Measurements from ENCODE around the gene CNTN5.

CNTN5 gene

DNA sequence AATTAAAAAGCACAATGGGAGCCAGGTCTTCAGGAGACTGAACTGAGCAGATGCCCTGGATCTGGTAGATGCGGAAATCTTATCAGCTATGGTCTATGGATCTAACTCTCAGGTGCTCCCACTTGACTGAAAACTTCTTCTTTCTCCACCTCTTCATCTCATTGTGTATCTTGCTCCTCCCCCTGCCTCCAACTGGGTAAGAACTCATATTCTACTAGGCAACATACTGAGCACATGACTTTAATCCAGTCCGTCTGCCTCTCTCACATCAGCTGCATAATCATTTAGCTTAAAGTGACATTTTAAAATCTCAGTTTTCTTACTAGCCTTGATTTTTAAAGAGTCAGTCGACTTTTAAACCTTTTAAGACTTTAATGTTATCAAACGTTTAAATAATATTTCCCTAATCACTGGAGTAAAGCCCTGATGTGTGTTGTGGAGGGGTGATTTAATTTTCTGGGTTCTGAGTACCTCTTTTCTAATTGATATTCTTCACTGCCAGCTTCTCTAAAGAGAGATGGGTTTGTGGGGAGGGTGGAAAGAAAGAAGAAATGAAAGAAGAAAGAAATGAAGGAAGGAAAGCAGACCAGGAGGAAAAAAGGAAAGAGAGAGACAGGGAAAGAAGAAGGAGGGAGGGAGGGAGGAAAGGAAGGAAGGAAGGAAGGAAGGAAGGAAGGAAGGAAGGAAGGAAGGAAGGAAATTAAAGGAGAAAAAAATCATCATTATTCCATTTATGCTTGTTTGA, 1073.5 kb downstream of the CNTN5 start:
- TF ChIP-seq, protein P1, sequence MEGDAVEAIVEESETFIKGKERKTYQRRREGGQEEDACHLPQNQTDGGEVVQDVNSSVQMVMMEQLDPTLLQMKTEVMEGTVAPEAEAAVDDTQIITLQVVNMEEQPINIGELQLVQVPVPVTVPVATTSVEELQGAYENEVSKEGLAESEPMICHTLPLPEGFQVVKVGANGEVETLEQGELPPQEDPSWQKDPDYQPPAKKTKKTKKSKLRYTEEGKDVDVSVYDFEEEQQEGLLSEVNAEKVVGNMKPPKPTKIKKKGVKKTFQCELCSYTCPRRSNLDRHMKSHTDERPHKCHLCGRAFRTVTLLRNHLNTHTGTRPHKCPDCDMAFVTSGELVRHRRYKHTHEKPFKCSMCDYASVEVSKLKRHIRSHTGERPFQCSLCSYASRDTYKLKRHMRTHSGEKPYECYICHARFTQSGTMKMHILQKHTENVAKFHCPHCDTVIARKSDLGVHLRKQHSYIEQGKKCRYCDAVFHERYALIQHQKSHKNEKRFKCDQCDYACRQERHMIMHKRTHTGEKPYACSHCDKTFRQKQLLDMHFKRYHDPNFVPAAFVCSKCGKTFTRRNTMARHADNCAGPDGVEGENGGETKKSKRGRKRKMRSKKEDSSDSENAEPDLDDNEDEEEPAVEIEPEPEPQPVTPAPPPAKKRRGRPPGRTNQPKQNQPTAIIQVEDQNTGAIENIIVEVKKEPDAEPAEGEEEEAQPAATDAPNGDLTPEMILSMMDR (IDR thresholded peaks at IDR 0.05; ENCODE audit: insufficient read depth, missing control alignments) = no peak
- DNase-seq (ENCODE audit: insufficient read length, low spot score) (no peak), FAIRE-seq (no peak)

DNA sequence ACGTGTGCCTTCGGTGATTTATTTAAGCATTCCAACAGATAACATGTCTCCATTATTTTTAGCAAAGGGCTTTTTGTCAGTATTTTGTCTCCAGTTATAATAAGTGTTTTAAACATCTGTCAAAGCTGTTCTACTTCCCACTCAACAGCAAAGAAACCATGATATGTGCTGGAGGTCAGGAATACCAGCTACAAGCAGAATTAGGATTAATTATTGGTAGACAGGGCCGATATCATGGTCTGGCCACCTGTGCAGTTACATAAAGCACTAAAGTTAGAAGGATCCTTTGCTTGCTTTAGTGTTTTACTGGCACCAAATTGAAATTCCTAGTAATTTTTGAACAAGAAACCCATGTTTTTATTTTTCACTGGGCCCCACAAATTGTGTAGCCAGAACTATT, 1075.1 kb downstream of the CNTN5 start:
- FAIRE-seq (no peak), DNase-seq (ENCODE audit: insufficient read length, low spot score) (no peak)
- TF ChIP-seq, protein P1 (IDR thresholded peaks at IDR 0.05; ENCODE audit: insufficient read depth, missing control alignments) = no peak

DNA sequence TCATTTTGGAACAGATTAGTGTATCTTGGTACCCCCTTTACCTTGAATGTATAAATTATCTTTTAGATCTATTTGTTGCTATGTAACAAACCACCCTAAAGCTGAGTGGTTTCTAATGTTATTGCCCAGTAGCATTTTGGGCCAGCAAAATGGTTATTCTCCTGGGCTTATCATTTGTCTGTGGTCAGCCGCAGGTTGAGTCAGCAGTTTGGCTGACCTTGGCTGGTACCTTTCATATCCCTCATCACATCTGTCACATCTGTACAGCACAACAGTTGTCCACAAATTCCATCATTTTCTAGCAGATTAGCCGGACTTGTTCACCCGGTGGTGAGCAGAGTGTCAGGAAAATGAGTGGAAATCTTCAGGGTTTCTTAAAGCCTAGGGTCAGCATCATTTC, 1077.8 kb downstream of the CNTN5 start:
- TF ChIP-seq, protein P1 (IDR thresholded peaks at IDR 0.05; ENCODE audit: insufficient read depth, missing control alignments) = no peak
- DNase-seq (ENCODE audit: insufficient read length, low spot score) = no peak
- no peak for FAIRE-seq

DNA sequence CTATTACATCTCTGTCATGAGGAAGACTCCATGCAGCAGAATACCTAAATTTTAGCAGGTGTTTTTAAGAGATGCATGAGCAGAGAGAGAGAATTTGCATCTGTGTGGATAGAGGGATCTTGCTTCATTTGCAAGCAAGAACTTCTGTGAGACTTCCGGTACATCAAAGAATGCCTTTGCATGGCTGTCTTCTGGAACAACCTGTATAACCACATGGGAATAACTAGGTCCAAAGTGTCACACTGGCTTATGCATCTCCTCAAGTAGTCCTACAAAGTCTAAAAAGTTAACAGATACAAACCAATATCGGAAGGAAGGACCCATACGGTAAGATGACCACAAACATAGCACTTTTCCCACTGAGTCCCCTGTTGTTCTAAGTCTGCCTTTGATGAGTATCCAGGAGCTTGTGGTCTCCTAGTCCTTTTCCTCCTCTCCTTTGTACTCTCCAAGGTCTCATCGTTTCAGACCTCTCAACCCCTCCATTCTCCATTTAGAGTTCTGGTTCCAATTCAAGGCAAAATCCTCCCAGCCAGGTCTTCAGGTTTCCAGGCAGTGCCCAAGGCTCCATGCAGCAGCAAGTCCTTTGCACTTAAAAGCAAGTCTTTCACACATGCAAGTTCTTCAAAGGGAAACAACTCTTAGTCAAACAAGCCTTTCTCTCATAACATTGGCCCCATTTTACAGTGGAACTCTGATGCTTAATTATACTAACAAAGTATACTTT, 1084.7 kb downstream of the CNTN5 start:
- no peak for FAIRE-seq
- TF ChIP-seq, protein P1 (IDR thresholded peaks at IDR 0.05; ENCODE audit: insufficient read depth, missing control alignments) = no peak
- no peak for DNase-seq (ENCODE audit: insufficient read length, low spot score)

DNA sequence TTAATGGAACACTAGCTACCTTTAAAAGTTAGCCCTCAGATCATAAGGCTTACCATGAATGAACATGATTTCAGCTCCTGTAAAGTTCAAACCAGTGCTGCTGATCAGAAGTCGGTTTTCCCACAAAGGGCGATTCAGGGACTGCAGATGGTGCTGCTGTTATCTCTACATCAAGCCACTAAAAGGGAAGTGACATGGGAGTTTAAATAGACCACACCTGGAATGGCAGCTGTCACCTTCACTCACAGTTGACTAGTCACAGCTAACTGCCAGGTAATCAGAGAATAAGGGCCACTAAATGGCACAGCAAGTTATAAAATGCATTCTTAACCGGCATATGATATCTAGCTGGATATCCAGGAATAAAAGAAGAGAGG, 1085.2 kb downstream of the CNTN5 start:
- DNase-seq (ENCODE audit: insufficient read length, low spot score) (no peak), FAIRE-seq (no peak)
- TF ChIP-seq, protein P1 (IDR thresholded peaks at IDR 0.05; ENCODE audit: insufficient read depth, missing control alignments) = no peak

DNA sequence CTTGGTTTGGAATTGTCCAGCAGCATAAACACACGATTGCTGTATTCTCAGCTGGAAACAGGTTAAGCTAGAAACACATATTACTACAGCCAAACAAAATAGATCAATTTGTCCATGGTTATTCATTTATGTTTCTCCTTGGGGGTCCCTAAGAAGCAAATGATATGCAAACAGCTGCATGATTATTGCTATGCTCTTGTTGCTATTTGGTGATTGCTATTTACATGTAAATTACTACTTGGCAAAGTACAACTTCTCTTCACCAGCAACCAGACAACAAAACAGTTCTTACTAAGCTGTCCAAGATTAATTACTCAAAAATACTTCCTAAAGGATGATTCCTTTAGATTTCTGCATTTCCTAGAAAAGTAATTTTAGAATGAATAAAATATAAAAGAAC, 1098.4 kb downstream of the CNTN5 start:
- FAIRE-seq = no peak

More for the DNA sequence above, 1098.4 kb downstream of the CNTN5 start:
- TF ChIP-seq, protein P1 (IDR thresholded peaks at IDR 0.05; ENCODE audit: insufficient read depth, missing control alignments) = no peak
- DNase-seq (ENCODE audit: insufficient read length, low spot score) = no peak
